GM20431 (cell line): Measurements from ENCODE around the gene MCU.
"Not testable (repeated sequence)": the region's sequence is repeated elsewhere in the genome, so short reads cannot be mapped to it uniquely, and the experiment has no call there.

Source experiments
- in situ Hi-C: fragments of 300-500 bp; cut with MseI, MboI; formaldehyde crosslinking; loops from one replicate; pipeline ENCODE4 v1.15.0; 2020; ENCODE audit warnings: low sequenced_read_pairs; ENCODE audit not compliant: unreplicated experiment

MCU gene

GRCh38 chr10:72881291-72881690 is 189.3 kb downstream of the MCU start:
- in situ Hi-C loops, result no loop called here

GRCh38 chr10:72883861-72884260 is 191.9 kb downstream of the MCU start:
- in situ Hi-C loops, result no loop called here

- in situ Hi-C loops, result no loop called here
These were observed 194.0 kb downstream of the MCU start for GRCh38 chr10:72885953-72886352.

GRCh38 chr10:72886621-72887020 is 194.7 kb downstream of the MCU start:
- in situ Hi-C loops, result no loop called here

- in situ Hi-C loops, result no loop called here
These were observed 195.1 kb downstream of the MCU start for GRCh38 chr10:72887043-72887442.

- in situ Hi-C loops, result no loop called here
These were observed 196.3 kb downstream of the MCU start for GRCh38 chr10:72888151-72888638.

- in situ Hi-C loops, result no loop called here
These were observed 197.5 kb downstream of the MCU start for GRCh38 chr10:72889391-72889831.

GRCh38 chr10:72890086-72890485 is 198.1 kb downstream of the MCU start:
- in situ Hi-C loops, result no loop called here

GRCh38 chr10:72893136-72893798 is 201.3 kb downstream of the MCU start, which contains the start of gene OIT3:
OIT3 (plus strand) TSS chr10:72893739; CDS start chr10:72893799, 60 bp downstream.
- in situ Hi-C loops, result no loop called here

GRCh38 chr10:72895236-72895850 is 203.4 kb downstream of the MCU start:
- in situ Hi-C loops, result no loop called here

GRCh38 chr10:72898616-72899015 is 206.7 kb downstream of the MCU start:
- in situ Hi-C loops, result no loop called here

- in situ Hi-C loops, result no loop called here
These were observed 207.6 kb downstream of the MCU start for GRCh38 chr10:72899545-72899944.

GRCh38 chr10:72903941-72904446 is 212.1 kb downstream of the MCU start:
- in situ Hi-C loops, result not testable (repeated sequence)

GRCh38 chr10:72904806-72905205 is 212.9 kb downstream of the MCU start:
- in situ Hi-C loops, result no loop called here

GRCh38 chr10:72906446-72906845 is 214.5 kb downstream of the MCU start:
- in situ Hi-C loops, result no loop called here

GRCh38 chr10:72910705-72911104 is 218.8 kb downstream of the MCU start:
- in situ Hi-C loops, result no loop called here

GRCh38 chr10:72911758-72912157 is 219.8 kb downstream of the MCU start:
- in situ Hi-C loops, result no loop called here

GRCh38 chr10:72912736-72913135 is 220.8 kb downstream of the MCU start:
- in situ Hi-C loops, result no loop called here

GRCh38 chr10:72913287-72913686 is 221.3 kb downstream of the MCU start:
- in situ Hi-C loops, result no loop called here

- in situ Hi-C loops, result not testable (repeated sequence)
These were observed 225.3 kb downstream of the MCU start for GRCh38 chr10:72917201-72917600.

- in situ Hi-C loops, result not testable (repeated sequence)
These were observed 225.9 kb downstream of the MCU start for GRCh38 chr10:72917803-72918332.
